Measurements from ENCODE around the gene AGAP1.

AGAP1 gene

DNA sequence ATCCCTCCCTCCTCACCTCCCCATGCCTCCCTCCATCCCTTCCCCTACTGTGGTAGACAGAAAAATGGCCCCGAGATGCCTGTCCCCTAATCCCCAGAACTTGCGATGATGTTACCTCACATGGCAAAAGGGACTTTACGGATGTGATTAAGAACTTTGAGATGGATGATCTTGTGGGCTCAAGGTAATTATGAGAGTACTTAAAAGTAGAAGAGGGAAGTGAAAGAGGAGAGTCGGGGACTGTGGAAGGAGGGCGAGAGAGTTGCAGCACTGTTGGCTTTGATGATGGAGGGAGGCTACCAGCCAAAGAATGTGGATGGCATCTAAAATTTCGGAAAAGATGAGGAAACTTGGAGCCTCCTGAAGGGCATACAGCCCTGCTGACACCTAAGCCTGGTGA, 66.5 kb downstream of the AGAP1 start:
- no peak for DNase-seq (ENCODE audit: low read depth in 2 of 2)
- no peak overlapping the region for H3K4me3 ChIP-seq (replicated peaks in 1 of 2; ENCODE audit: low read depth in 2 of 2, low read length in 2 of 2)
- TF ChIP-seq, protein P1, sequence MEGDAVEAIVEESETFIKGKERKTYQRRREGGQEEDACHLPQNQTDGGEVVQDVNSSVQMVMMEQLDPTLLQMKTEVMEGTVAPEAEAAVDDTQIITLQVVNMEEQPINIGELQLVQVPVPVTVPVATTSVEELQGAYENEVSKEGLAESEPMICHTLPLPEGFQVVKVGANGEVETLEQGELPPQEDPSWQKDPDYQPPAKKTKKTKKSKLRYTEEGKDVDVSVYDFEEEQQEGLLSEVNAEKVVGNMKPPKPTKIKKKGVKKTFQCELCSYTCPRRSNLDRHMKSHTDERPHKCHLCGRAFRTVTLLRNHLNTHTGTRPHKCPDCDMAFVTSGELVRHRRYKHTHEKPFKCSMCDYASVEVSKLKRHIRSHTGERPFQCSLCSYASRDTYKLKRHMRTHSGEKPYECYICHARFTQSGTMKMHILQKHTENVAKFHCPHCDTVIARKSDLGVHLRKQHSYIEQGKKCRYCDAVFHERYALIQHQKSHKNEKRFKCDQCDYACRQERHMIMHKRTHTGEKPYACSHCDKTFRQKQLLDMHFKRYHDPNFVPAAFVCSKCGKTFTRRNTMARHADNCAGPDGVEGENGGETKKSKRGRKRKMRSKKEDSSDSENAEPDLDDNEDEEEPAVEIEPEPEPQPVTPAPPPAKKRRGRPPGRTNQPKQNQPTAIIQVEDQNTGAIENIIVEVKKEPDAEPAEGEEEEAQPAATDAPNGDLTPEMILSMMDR (IDR thresholded peaks at IDR 0.05; ENCODE audit: low read depth, low read length): no peak

DNA sequence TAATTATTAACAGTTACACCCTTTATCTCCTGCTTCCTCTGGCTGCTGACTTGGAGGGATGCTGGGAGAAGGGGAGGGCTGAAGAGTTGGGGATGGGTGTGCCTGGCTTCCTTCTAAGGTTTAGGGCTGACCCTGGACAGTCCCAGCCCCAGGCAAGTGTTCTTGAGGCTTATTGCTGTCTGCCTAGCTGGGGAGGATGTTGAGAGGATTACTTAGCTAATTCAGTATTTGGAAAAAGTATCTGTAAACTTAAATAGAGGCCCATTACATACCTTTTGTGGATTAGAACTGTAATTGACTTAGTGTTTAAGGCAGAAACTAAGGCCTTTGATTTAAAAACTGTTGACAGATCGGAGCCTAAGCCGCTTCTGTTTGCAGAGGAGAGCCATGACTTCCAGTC, 67.6 kb downstream of the AGAP1 start:
- TF ChIP-seq, protein P1 (IDR thresholded peaks at IDR 0.05; ENCODE audit: low read depth, low read length): no peak
- no peak for DNase-seq (ENCODE audit: low read depth in 2 of 2)
- H3K4me3 ChIP-seq (replicated peaks in 1 of 2; ENCODE audit: low read depth in 2 of 2, low read length in 2 of 2): no peak overlapping the region

DNA sequence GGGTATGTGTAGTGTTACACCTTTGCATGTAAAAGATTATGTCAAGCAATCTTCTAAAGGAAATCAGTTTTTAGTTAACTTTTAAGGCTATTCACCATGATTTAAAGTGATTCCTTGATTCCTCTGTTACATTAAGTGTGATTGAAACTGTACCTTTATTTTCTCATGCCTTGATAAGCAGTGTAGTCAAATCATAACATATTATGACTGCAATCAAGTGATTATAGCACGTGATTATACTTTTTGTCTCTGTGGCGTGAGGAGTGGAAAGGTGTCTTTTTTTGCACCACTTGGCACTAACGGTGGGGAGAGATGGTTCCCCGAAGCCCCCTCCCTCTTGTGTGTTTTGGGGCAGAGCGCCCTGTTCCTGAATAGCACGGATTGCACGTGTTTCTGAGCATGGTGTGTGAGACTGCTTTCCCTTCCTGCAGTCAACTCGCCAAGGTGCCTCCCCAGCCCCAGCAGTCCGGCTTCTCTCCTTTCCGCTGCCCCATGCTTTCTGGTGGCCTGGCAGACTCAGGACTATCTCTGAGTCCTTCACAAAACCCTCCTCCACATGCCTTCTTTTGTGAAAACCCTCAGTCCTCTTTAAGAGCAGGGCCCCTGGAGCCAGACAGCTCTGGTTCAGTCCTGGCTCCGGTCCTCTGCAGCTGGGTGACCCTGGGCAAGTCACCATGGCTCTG, 68.4 kb downstream of the AGAP1 start:
- TF ChIP-seq, protein P1 (IDR thresholded peaks at IDR 0.05; ENCODE audit: low read depth, low read length): no peak
- no peak for DNase-seq (ENCODE audit: low read depth in 2 of 2)
- H3K4me3 ChIP-seq (replicated peaks in 1 of 2; ENCODE audit: low read depth in 2 of 2, low read length in 2 of 2): no peak overlapping the region

DNA sequence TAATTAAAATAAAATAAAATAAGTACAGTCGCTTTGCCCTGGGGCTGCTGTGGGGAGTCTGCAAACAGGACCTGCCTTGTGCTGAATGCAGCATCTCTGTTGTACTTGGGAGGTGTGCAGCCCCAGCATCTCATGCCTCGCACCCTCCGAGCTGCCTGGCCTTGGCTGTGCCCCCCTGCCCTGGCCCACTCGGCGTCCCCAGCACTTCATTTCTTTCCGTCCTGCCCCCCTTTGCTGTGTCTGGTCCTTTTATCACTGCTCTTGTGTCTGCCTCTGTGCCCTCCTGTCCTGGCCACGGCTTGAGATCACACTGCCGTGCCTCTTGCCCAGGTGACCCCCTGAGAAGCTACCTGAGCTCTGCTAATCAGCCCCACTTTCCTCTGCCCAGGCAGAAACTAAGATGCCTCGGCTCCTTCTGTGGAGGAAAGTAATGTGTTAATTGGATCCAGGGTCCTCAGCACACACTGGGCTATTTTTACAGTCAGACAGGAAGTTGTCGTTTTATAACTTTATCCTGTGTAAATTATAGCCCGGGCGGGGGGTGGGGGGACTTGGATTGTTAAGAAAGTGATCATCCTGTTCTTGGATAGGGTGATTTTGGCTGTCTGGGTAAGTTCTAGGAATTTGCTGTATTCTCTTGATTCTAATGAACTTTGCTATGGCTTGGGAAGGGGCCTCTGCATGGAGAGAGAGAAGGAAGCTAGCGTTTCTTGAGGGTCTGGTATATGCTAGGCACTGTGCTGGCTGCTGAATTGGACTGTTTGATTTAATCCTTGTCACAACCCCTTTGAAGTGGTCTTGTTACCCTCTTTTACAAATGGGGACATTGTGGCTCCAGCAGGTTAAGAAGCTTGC, 69.4 kb downstream of the AGAP1 start:
- no peak overlapping the region for H3K4me3 ChIP-seq (replicated peaks in 1 of 2; ENCODE audit: low read depth in 2 of 2, low read length in 2 of 2)
- TF ChIP-seq, protein P1 (IDR thresholded peaks at IDR 0.05; ENCODE audit: low read depth, low read length): no peak
- peak in 1 of 2 donors; percentile 14 for DNase-seq (ENCODE audit: low read depth in 2 of 2)

DNA sequence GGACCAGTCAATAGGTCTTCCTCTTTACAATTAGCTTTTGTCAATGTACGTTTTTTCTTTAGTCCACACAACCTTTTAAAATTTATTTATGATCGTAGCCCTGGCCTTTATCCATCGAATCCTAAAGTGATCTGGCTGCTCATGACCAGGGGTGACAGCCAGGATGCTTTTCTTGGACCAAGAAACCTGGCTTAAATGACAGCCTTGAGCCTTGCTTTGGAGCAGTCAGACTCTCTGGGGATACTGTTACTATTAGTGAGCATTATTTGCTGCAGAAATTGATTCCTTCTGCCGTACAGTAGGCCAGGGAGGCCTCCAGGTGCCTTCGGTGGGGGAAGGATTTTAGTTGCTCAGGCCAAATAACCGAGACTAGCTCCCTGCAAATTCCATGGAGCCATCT, 70.2 kb downstream of the AGAP1 start:
- DNase-seq (ENCODE audit: low read depth in 2 of 2): no peak
- TF ChIP-seq, protein P1 (IDR thresholded peaks at IDR 0.05; ENCODE audit: low read depth, low read length): no peak
- no peak overlapping the region for H3K4me3 ChIP-seq (replicated peaks in 1 of 2; ENCODE audit: low read depth in 2 of 2, low read length in 2 of 2)

DNA sequence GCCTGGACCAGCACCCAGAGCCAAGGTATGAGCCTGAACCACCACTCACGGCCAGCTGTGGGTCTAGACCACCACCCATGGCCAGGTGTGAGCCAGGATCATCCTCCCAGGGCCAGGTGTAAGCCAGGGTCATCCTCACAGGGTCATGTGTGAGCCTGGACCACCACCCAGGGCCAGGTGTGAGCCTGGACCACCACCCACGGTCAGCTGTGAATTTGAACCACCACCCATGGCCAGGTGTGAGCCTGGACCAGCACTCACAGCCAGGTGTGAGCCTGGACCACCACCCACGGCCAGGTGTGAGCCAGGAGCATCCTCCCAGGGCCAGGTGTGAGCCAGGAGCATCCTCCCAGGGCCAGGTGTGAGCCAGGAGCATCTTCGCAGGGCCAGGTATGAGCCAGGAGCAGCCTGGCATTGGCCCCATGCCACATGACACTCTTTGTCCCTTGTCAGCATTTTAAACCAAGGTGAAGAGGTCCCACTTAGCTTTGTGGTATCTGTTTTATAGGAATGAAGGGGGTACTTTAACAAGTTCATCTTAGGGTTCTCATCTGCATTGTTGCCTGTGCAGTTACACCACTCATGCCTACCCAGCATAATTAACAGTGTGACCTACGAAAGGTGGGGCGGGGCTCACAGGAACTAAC, 71.2 kb downstream of the AGAP1 start:
- no peak overlapping the region for H3K4me3 ChIP-seq (replicated peaks in 1 of 2; ENCODE audit: low read depth in 2 of 2, low read length in 2 of 2)
- TF ChIP-seq, protein P1 (IDR thresholded peaks at IDR 0.05; ENCODE audit: low read depth, low read length): no peak
- DNase-seq (ENCODE audit: low read depth in 2 of 2): no peak

All from cardiac fibroblast (primary cell).